ENCODE results near the gene UBL3. TPM values are rescaled to one million over a fixed set of nuclear protein-coding genes. Genes with fewer than 3 reads are reported as not detected.

UBL3 gene
- total RNA-seq, 1 experiment from 2014 or later = 10.7 TPM

DNA sequence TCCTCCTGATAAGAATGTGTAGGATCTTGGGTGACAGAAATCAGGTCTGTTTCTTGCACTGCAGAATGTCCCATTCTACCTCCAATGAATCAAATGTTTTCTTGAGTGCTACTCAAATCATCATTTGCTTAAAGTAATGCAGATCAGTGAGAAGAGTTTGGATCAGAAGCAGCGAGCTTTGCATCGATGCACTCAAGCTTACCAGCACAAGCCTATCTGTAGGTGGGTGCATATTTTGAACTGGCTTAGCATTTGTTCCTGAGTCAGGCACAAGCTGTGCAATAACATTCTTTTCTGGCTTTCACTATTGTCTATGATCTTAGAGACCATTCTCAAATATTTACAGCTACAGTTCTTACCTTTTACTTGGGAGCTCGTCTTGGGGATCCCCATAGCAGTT is 109.5 kb downstream of the UBL3 start (continued):
- TF ChIP-seq, protein P1, sequence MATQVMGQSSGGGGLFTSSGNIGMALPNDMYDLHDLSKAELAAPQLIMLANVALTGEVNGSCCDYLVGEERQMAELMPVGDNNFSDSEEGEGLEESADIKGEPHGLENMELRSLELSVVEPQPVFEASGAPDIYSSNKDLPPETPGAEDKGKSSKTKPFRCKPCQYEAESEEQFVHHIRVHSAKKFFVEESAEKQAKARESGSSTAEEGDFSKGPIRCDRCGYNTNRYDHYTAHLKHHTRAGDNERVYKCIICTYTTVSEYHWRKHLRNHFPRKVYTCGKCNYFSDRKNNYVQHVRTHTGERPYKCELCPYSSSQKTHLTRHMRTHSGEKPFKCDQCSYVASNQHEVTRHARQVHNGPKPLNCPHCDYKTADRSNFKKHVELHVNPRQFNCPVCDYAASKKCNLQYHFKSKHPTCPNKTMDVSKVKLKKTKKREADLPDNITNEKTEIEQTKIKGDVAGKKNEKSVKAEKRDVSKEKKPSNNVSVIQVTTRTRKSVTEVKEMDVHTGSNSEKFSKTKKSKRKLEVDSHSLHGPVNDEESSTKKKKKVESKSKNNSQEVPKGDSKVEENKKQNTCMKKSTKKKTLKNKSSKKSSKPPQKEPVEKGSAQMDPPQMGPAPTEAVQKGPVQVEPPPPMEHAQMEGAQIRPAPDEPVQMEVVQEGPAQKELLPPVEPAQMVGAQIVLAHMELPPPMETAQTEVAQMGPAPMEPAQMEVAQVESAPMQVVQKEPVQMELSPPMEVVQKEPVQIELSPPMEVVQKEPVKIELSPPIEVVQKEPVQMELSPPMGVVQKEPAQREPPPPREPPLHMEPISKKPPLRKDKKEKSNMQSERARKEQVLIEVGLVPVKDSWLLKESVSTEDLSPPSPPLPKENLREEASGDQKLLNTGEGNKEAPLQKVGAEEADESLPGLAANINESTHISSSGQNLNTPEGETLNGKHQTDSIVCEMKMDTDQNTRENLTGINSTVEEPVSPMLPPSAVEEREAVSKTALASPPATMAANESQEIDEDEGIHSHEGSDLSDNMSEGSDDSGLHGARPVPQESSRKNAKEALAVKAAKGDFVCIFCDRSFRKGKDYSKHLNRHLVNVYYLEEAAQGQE (IDR thresholded peaks at IDR 0.05; ENCODE audit: low read depth) = no peak
- TF ChIP-seq ZFX (IDR thresholded peaks at IDR 0.05) = no peak
- TF ChIP-seq FOSL1 (IDR thresholded peaks at IDR 0.05; ENCODE audit: low read depth) = no peak
- TF ChIP-seq JUND (IDR thresholded peaks at IDR 0.05) = no peak
- TF ChIP-seq CBX3 (IDR thresholded peaks at IDR 0.05; ENCODE audit: low read depth) = no peak
- no peak for TF ChIP-seq YY1 (IDR thresholded peaks at IDR 0.05; ENCODE audit: extremely low read depth, insufficient replicate concordance, low read depth, low read length)

- no peak for ATAC-seq
- TF ChIP-seq JUND (IDR thresholded peaks at IDR 0.05) (no peak), CBX3 (IDR thresholded peaks at IDR 0.05; ENCODE audit: low read depth) (no peak), EZH2 (IDR thresholded peaks at IDR 0.05) (no peak), EGR1 (IDR thresholded peaks at IDR 0.05; ENCODE audit: low read depth) (no peak), SIN3A (IDR thresholded peaks at IDR 0.05; ENCODE audit: low read depth) (no peak), SRF (IDR thresholded peaks at IDR 0.05; ENCODE audit: low read depth) (no peak), ZNF274 (IDR thresholded peaks at IDR 0.05; ENCODE audit: low read depth, low read length) (no peak), ELF1 (IDR thresholded peaks at IDR 0.05; ENCODE audit: borderline replicate concordance, low read depth) (no peak), POLR2A (IDR thresholded peaks at IDR 0.05; ENCODE audit: borderline replicate concordance, extremely low read depth, insufficient read depth, insufficient read length) (no peak)
- TF ChIP-seq, protein P1 (IDR thresholded peaks at IDR 0.05; ENCODE audit: low read depth) = no peak
- TF ChIP-seq, protein P2, sequence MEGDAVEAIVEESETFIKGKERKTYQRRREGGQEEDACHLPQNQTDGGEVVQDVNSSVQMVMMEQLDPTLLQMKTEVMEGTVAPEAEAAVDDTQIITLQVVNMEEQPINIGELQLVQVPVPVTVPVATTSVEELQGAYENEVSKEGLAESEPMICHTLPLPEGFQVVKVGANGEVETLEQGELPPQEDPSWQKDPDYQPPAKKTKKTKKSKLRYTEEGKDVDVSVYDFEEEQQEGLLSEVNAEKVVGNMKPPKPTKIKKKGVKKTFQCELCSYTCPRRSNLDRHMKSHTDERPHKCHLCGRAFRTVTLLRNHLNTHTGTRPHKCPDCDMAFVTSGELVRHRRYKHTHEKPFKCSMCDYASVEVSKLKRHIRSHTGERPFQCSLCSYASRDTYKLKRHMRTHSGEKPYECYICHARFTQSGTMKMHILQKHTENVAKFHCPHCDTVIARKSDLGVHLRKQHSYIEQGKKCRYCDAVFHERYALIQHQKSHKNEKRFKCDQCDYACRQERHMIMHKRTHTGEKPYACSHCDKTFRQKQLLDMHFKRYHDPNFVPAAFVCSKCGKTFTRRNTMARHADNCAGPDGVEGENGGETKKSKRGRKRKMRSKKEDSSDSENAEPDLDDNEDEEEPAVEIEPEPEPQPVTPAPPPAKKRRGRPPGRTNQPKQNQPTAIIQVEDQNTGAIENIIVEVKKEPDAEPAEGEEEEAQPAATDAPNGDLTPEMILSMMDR (IDR thresholded peaks at IDR 0.05 in 2 of 3, conservative IDR thresholded peaks at IDR 0.05 in 1 of 3; ENCODE audit: borderline replicate concordance in 1 of 3, insufficient read depth in 1 of 3, low read depth in 2 of 3, low read length in 2 of 3) = no peak
- H3K9me2 ChIP-seq (ENCODE audit: insufficient read depth) = no peaks in the 10 kb centered on the region
- POLR2A ChIA-PET = no interaction called here
- H3K79me2 ChIP-seq (ENCODE audit: insufficient read depth, low read length) = no peaks in the 10 kb centered on the region
- no peaks in the 10 kb centered on the region; the same call in 1 of the 2 replicates for H3K27me3 ChIP-seq (ENCODE audit: insufficient read depth, low read length)
- CTCF ChIA-PET = no interaction called here
- no TSS peak for BruUV-seq (replicated peaks)
- H3K9me3 ChIP-seq (ENCODE audit: control insufficient read depth in 1 of 2, insufficient read depth in 1 of 2, low read depth in 1 of 2, low read length in 2 of 2) = no peaks in the 10 kb centered on the region
- no peak overlapping the region for H3K27ac ChIP-seq (ENCODE audit: low read depth, low read length)
- H2AFZ ChIP-seq (ENCODE audit: low read depth, low read length, poor library complexity, severe bottlenecking) = no peak overlapping the region
- RAD21 ChIA-PET (ENCODE audit: low non-redundant PET in 1 of 2, low total read pairs in 2 of 2, uncharacterized antibody in 2 of 2, unreplicated experiment in 2 of 2) = no interaction called here
- intact Hi-C loops (cut with micrococcal nuclease) = no loop called here
- H3K36me3 ChIP-seq (ENCODE audit: control insufficient read depth in 1 of 2, insufficient read depth in 2 of 2, low read length in 2 of 2) = no peaks in the 10 kb centered on the region
- H3K9ac ChIP-seq (ENCODE audit: low read length) = no peak overlapping the region
- H4K20me1 ChIP-seq (ENCODE audit: insufficient read depth) = no peaks in the 10 kb centered on the region
- H3K4me3 ChIP-seq (replicated peaks in 1 of 2; ENCODE audit: low read depth in 1 of 2, low read length in 2 of 2) = no peak overlapping the region
- H3K4me2 ChIP-seq (ENCODE audit: low read length) = no peak overlapping the region
- no peak for DNase-seq (ENCODE audit: low read depth, low spot score)
- no peaks in the 10 kb centered on the region for H3K4me1 ChIP-seq (ENCODE audit: control insufficient read depth in 1 of 2, insufficient read depth in 2 of 2, low read length in 2 of 2)
Observed at GRCh38 chr13:29737061-29737460, 113.4 kb downstream of the UBL3 start.
